ENCODE data around the gene ATP8A1. TPM values are rescaled to one million over a fixed set of nuclear protein-coding genes. Genes with fewer than 3 reads are reported as not detected.

The ATP8A1 gene
- total RNA-seq, 4 donors from 2014 or later = 5.9 to 16.5 (median 7.3) TPM

DNA sequence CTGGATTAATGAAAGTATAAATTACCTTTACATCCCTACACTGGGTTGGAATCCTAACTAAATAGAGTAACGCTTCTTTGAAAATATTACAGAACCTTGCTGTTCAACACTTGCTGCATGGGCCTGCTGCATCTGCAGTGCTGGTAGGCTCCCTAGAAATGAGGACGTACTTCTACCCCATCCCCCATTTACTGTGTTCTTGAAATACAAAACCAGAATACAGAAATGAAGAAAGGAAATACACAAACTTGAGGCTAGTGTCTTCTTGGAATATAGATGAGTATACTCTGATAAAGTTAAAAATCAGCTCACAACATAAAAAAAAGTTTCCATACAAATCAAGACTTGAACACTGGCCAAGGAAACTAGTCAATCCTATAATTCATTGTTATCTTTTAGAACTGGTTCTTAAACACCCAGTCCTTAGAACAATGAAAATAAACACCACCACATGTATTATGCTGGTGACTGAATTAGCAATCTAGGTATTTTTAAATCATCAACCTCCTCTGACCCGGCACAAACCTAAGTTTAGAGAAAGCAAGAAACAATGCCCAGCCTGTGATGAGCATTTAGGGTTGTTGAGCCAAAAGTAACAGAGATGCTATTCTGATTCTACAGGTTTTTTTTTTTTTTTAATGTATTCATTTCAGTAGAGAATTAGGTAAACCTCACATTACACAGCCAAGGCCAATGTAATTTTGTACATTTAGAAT, 49.7 kb downstream of the ATP8A1 start:
- Histone ChIP-seq H3K27ac (no peak overlapping the region), H3K9me3 (no peaks in the 10 kb centered on the region), H3K4me1 (no peaks in the 10 kb centered on the region), H3K27me3 (no peaks in the 10 kb centered on the region), H3K36me3 (no peaks in the 10 kb centered on the region), H3K4me3 (no peak overlapping the region)
- DNase-seq (ENCODE audit: low spot score in 2 of 2) = no peak
- 75% methylated on average over 3 of the region's 3 CpGs for WGBS
- TF ChIP-seq EP300 (IDR thresholded peaks at IDR 0.05) = no peak

DNA sequence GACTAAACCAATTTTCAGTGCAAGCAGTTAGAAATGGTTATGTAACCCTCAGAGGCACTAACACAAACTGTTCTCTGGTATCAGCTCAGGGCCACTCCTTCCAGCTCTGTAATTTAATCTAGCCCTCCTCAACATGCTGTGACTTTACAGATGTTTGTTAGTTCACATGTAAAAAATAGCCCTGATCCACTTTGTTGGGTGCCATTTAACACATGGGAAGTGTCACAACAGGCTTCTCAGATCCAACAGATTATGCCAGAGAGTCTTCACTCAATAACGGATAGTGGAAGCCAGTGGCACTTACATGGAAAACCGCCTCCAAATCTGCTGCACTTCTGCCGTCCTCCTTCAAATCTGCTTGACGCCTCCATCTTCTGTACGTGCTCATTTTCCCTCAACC, 51.6 kb downstream of the ATP8A1 start:
- Histone ChIP-seq H3K27ac (no peak overlapping the region), H3K9me3 (no peaks in the 10 kb centered on the region), H3K27me3 (no peaks in the 10 kb centered on the region), H3K4me3 (no peak overlapping the region), H3K36me3 (no peaks in the 10 kb centered on the region), H3K4me1 (no peaks in the 10 kb centered on the region)
- TF ChIP-seq, protein P1, sequence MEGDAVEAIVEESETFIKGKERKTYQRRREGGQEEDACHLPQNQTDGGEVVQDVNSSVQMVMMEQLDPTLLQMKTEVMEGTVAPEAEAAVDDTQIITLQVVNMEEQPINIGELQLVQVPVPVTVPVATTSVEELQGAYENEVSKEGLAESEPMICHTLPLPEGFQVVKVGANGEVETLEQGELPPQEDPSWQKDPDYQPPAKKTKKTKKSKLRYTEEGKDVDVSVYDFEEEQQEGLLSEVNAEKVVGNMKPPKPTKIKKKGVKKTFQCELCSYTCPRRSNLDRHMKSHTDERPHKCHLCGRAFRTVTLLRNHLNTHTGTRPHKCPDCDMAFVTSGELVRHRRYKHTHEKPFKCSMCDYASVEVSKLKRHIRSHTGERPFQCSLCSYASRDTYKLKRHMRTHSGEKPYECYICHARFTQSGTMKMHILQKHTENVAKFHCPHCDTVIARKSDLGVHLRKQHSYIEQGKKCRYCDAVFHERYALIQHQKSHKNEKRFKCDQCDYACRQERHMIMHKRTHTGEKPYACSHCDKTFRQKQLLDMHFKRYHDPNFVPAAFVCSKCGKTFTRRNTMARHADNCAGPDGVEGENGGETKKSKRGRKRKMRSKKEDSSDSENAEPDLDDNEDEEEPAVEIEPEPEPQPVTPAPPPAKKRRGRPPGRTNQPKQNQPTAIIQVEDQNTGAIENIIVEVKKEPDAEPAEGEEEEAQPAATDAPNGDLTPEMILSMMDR (IDR thresholded peaks at IDR 0.05) = no peak
- no peak for TF ChIP-seq EP300 (IDR thresholded peaks at IDR 0.05)
- no peak for TF ChIP-seq POLR2A (IDR thresholded peaks at IDR 0.05)
- no peak for TF ChIP-seq POLR2AphosphoS5 (IDR thresholded peaks at IDR 0.05)
- DNase-seq (ENCODE audit: low spot score in 2 of 2) = no peak
- WGBS = 70% methylated on average over 5 of the region's 5 CpGs

DNA sequence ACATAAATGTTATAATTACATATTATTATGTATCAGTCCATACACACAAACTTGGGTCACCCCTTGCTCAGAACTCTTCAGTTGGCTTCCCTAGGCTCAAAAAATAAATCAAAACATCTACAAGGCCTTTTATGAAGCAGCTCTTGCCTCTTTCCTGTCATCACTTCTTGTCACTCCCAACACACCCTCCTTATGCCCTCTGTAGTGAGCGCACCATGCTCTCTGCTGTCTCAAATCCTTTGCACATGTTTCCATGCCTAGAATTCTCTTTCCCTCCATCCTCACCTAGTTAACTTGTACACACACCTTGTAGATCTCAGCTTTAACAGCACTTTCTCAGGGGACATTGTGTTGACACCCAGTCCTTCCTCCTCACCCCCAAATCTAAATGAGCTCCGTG, 53.0 kb downstream of the ATP8A1 start:
- TF ChIP-seq POLR2A (IDR thresholded peaks at IDR 0.05) = no peak
- no peak for TF ChIP-seq EP300 (IDR thresholded peaks at IDR 0.05)
- TF ChIP-seq, protein P1 (IDR thresholded peaks at IDR 0.05) = no peak
- H3K36me3 ChIP-seq = no peaks in the 10 kb centered on the region
- no peak for DNase-seq (ENCODE audit: low spot score in 2 of 2)
- WGBS = 86% methylated on average over 2 of the region's 2 CpGs
- H3K27me3 ChIP-seq = no peaks in the 10 kb centered on the region
- no peaks in the 10 kb centered on the region for H3K4me1 ChIP-seq
- no peak overlapping the region for H3K27ac ChIP-seq
- H3K4me3 ChIP-seq = no peak overlapping the region
- H3K9me3 ChIP-seq = no peaks in the 10 kb centered on the region

DNA sequence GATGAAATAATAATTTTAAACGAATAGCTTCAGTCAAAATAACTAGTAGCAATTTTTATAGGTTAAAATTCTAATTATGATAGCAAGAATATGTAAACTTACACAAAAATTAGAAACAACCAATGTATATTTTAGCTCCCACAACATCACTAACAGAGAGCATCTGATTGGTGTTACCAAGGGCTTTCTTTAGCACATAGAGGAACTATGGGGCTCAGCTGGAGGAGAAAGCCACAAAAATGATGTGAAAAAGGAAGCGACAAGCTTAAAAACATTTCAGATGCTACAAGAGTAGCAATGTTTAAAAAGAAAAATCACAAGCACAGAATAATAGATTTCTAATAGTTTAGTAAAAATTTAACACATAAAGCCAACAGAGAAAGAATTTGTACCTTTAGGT, 56.3 kb downstream of the ATP8A1 start:
- no peaks in the 10 kb centered on the region for H3K4me1 ChIP-seq
- no peak overlapping the region for H3K27ac ChIP-seq
- 86% methylated on average over 2 of the region's 2 CpGs for WGBS
- no peak overlapping the region for H3K4me3 ChIP-seq
- no peaks in the 10 kb centered on the region for H3K9me3 ChIP-seq
- TF ChIP-seq POLR2AphosphoS5 (IDR thresholded peaks at IDR 0.05) = no peak
- no peak for TF ChIP-seq EP300 (IDR thresholded peaks at IDR 0.05)
- no peak for TF ChIP-seq POLR2A (IDR thresholded peaks at IDR 0.05)
- no peaks in the 10 kb centered on the region for H3K36me3 ChIP-seq
- H3K27me3 ChIP-seq = no peaks in the 10 kb centered on the region
- no peak for DNase-seq (ENCODE audit: low spot score in 2 of 2)

DNA sequence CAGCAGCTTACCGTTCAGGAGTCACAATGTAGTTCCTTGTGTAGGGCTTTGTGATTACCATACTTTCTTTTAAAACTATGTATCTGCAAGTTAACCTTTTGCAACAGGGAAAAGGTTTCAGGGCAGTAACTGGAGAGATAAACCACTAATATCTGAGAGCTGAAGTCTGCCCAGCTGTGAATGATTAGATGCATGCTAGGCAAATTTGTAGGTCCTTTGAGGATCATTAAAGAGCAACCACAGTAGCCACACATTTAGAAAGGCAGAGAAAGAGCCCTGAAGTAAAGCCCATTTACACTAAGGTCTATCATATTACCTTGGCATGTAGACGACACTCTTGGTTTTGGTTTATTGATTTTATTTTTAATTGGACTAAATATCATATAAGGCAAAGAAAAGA, 60.0 kb downstream of the ATP8A1 start:
- 72% methylated on average over 2 of the region's 2 CpGs for WGBS
- no peak for DNase-seq (ENCODE audit: low spot score in 2 of 2)
- H3K27me3 ChIP-seq = no peaks in the 10 kb centered on the region
- H3K27ac ChIP-seq = no peak overlapping the region
- TF ChIP-seq, protein P1 (IDR thresholded peaks at IDR 0.05) = no peak
- TF ChIP-seq EP300 (IDR thresholded peaks at IDR 0.05) (no peak), POLR2A (IDR thresholded peaks at IDR 0.05) (no peak), POLR2AphosphoS5 (IDR thresholded peaks at IDR 0.05) (no peak)
- H3K4me3 ChIP-seq = no peak overlapping the region
- H3K36me3 ChIP-seq = no peaks in the 10 kb centered on the region
- H3K9me3 ChIP-seq = no peaks in the 10 kb centered on the region
- no peaks in the 10 kb centered on the region for H3K4me1 ChIP-seq

DNA sequence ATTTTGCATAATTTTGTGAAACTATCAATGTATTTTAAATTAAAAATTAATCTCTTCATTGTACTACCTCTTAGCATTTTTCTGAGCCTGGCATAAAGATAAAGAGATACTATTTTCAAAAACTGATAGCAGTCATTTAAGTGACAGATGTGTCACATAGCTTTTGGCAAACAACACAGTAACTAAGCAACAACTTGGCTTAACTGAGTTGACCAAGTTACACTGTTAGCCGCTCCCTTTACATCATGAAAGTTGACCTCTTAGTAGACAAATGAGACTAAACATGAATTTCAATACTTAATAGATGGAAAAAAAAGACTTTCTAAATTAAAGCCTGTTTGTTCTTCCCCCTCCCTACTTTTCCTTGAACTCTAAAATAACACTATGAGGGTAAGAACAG, 62.0 kb downstream of the ATP8A1 start:
- H3K4me3 ChIP-seq = no peak overlapping the region
- H3K9me3 ChIP-seq = no peaks in the 10 kb centered on the region
- no peak for DNase-seq (ENCODE audit: low spot score in 2 of 2)
- no peaks in the 10 kb centered on the region for H3K36me3 ChIP-seq
- no peaks in the 10 kb centered on the region for H3K4me1 ChIP-seq
- no peaks in the 10 kb centered on the region for H3K27me3 ChIP-seq
- TF ChIP-seq POLR2A (IDR thresholded peaks at IDR 0.05) (no peak), EP300 (IDR thresholded peaks at IDR 0.05) (no peak), POLR2AphosphoS5 (IDR thresholded peaks at IDR 0.05) (no peak)
- TF ChIP-seq, protein P1 (IDR thresholded peaks at IDR 0.05) = no peak
- no peak overlapping the region for H3K27ac ChIP-seq
- 56% methylated on average over 1 of the region's 1 CpG for WGBS
